Mesothelial cell of epicardium (in vitro differentiated cells): ENCODE measurements around the gene CYTH3. TPM values are rescaled to one million over a fixed set of nuclear protein-coding genes. Genes with fewer than 3 reads are reported as not detected.
"Not testable (repeated sequence)": the region's sequence is repeated elsewhere in the genome, so short reads cannot be mapped to it uniquely, and the experiment has no call there.

ENCODE experiments used
- DNase-seq, 2 experiments: peaks; one replicate each; pipeline ENCODE4 v3.0.0; 2021; ENCODE audit warnings: low spot score in 2 of 2; ENCODE audit not compliant: unreplicated experiment in 2 of 2
- H3K27ac Mint-ChIP-seq: 2 replicates; pipeline ENCODE4 v1.8.0; 2021; ENCODE audit warnings: mixed read lengths
- H3K27me3 Mint-ChIP-seq: 2 replicates; pipeline ENCODE4 v1.8.0; 2021; ENCODE audit warnings: low read depth, mixed read lengths
- H3K36me3 Mint-ChIP-seq: 2 replicates; pipeline ENCODE4 v1.8.0; 2021; ENCODE audit warnings: mixed read lengths
- H3K4me1 Mint-ChIP-seq: 2 replicates; pipeline ENCODE4 v1.8.0; 2021; ENCODE audit warnings: mixed read lengths
- H3K4me3 Mint-ChIP-seq: 2 replicates; pipeline ENCODE4 v1.8.0; 2021; ENCODE audit warnings: mild to moderate bottlenecking, moderate library complexity, mixed read lengths
- H3K9me3 Mint-ChIP-seq: 2 replicates; pipeline ENCODE4 v1.8.0; 2021; ENCODE audit warnings: mixed read lengths
- total RNA-seq: library from RNA; stranded (reverse); gene quantifications from 3 replicates; pipeline ENCODE4 v1.2.1, GENCODE V29; 2021
- TF ChIP-seq, protein P1 (sequence below): fragments of 200-600 bp; sonication (generic); IDR thresholded peaks from one replicate; pipeline ENCODE4 v1.5.0; 2021; ENCODE audit warnings: antibody characterized with exemption; ENCODE audit not compliant: unreplicated experiment

Gene CYTH3
- total RNA-seq, 1 donor from 2014 or later, result 29.2 TPM

- H3K4me3 Mint-ChIP-seq, result peak overlapping the region; percentile 23
- no peaks in the 10 kb centered on the region for H3K27me3 Mint-ChIP-seq
- no peaks in the 10 kb centered on the region for H3K9me3 Mint-ChIP-seq
- TF ChIP-seq, protein P1, sequence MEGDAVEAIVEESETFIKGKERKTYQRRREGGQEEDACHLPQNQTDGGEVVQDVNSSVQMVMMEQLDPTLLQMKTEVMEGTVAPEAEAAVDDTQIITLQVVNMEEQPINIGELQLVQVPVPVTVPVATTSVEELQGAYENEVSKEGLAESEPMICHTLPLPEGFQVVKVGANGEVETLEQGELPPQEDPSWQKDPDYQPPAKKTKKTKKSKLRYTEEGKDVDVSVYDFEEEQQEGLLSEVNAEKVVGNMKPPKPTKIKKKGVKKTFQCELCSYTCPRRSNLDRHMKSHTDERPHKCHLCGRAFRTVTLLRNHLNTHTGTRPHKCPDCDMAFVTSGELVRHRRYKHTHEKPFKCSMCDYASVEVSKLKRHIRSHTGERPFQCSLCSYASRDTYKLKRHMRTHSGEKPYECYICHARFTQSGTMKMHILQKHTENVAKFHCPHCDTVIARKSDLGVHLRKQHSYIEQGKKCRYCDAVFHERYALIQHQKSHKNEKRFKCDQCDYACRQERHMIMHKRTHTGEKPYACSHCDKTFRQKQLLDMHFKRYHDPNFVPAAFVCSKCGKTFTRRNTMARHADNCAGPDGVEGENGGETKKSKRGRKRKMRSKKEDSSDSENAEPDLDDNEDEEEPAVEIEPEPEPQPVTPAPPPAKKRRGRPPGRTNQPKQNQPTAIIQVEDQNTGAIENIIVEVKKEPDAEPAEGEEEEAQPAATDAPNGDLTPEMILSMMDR, result no peak
- no peak for DNase-seq
- no peaks in the 10 kb centered on the region for H3K36me3 Mint-ChIP-seq
- H3K27ac Mint-ChIP-seq, result peak overlapping the region; percentile 90
- peaks cover 35% of the 10 kb centered on the region for H3K4me1 Mint-ChIP-seq
These were observed 45.1 kb downstream of the CYTH3 start for GRCh38 chr7:6227294-6227846.

- no peaks in the 10 kb centered on the region for H3K36me3 Mint-ChIP-seq
- TF ChIP-seq, protein P1, result no peak
- H3K9me3 Mint-ChIP-seq, result peaks cover 2% of the 10 kb centered on the region
- DNase-seq, result no peak
- no peaks in the 10 kb centered on the region for H3K27me3 Mint-ChIP-seq
- peaks cover 35% of the 10 kb centered on the region for H3K4me1 Mint-ChIP-seq
- no peak overlapping the region for H3K4me3 Mint-ChIP-seq
- H3K27ac Mint-ChIP-seq, result peak overlapping the region; percentile 90
These were observed 46.1 kb downstream of the CYTH3 start for GRCh38 chr7:6226194-6226799.

DNA sequence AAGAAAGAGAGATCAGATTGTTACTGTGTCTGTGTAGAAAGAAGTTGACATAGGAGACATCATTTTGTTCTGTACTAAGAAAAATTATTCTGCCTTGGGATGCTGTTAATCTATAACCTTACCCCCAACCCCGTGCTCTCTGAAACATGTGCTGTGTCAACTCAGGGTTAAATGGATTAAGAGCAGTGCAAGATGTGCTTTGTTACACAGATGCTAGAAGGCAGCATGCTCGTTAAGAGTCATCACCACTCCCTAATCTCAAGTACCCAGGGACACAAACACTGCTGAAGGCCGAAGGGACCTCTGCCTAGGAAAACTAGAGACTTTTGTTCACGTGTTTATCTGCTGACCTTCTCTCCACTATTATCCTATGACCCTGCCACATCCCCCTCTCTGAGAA, 49.0 kb downstream of the CYTH3 start:
- H3K4me1 Mint-ChIP-seq, result peaks cover 23% of the 10 kb centered on the region
- not testable (repeated sequence) for H3K9me3 Mint-ChIP-seq, H3K27ac Mint-ChIP-seq, H3K4me3 Mint-ChIP-seq, H3K36me3 Mint-ChIP-seq, DNase-seq, H3K27me3 Mint-ChIP-seq

DNA sequence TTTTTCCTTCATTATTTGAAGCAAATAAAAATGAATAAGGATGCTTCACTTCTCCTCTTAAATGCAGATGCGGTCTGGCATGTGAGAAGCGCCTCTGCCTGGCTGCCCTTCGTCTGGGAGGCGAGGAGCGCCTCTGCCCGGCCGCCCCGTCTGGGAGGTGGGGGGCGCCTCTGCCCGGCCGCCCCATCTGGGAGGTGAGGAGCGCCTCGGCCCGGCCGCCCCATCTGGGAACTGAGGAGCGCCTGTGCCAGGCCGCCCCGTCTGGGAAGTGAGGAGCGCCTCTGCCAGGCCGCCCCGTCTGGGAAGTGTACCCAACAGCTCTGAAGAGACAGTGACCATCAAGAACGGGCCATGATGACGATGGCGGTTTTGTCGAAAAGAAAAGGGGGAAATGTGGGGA, 49.4 kb downstream of the CYTH3 start:
- H3K4me3 Mint-ChIP-seq, DNase-seq, H3K27ac Mint-ChIP-seq, H3K36me3 Mint-ChIP-seq, H3K27me3 Mint-ChIP-seq, H3K9me3 Mint-ChIP-seq: not testable (repeated sequence)
- peaks cover 19% of the 10 kb centered on the region for H3K4me1 Mint-ChIP-seq

GRCh38 chr7:6221340-6222319, 50.8 kb downstream of the CYTH3 start:
- Mint-ChIP-seq H3K4me1 (peaks cover 7% of the 10 kb centered on the region), H3K27me3 (no peaks in the 10 kb centered on the region), H3K27ac (no peak overlapping the region), H3K4me3 (no peak overlapping the region), H3K9me3 (peaks cover 13% of the 10 kb centered on the region), H3K36me3 (peaks cover 7% of the 10 kb centered on the region)
- no peak for DNase-seq
- TF ChIP-seq, protein P1, result no peak

DNA sequence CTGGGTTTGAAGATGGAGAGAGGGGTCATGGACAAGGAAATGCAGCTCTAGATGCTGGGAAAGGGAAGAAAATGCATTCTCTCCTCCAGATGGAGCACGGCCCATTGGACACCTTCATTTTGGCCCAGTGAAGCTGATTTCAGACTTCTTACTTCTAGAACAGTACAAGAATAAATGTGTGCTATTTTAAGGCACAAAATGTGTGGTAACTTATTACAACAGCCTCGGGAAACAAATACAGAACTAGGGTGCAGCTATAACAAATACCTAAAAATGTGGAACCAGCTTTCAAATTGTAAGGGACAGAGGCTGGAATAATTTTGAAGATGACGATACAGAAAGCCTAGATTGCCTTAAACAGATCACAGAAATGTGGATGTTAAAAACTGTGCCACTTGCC, 54.1 kb downstream of the CYTH3 start:
- no peaks in the 10 kb centered on the region for H3K4me1 Mint-ChIP-seq
- peaks cover 11% of the 10 kb centered on the region for H3K36me3 Mint-ChIP-seq
- no peak overlapping the region for H3K4me3 Mint-ChIP-seq
- DNase-seq, result no peak
- peaks cover 19% of the 10 kb centered on the region for H3K9me3 Mint-ChIP-seq
- no peaks in the 10 kb centered on the region for H3K27me3 Mint-ChIP-seq
- TF ChIP-seq, protein P1, result no peak
- no peak overlapping the region for H3K27ac Mint-ChIP-seq
